GM11168 (cell line): Measurements from ENCODE around the gene OSBPL1A.

Experiments
- in situ Hi-C: fragments of 300-500 bp; cut with MboI; formaldehyde crosslinking; loops from one replicate; pipeline ENCODE4 v1.12.0; 2022; ENCODE audit warnings: low sequenced_read_pairs; ENCODE audit not compliant: unreplicated experiment

The OSBPL1A gene

GRCh38 chr18:24270937-24271380, 126.7 kb downstream of the OSBPL1A start:
- in situ Hi-C loops, result no loop called here

- in situ Hi-C loops, result no loop called here
These were observed 127.2 kb downstream of the OSBPL1A start for GRCh38 chr18:24270358-24270936.

DNA sequence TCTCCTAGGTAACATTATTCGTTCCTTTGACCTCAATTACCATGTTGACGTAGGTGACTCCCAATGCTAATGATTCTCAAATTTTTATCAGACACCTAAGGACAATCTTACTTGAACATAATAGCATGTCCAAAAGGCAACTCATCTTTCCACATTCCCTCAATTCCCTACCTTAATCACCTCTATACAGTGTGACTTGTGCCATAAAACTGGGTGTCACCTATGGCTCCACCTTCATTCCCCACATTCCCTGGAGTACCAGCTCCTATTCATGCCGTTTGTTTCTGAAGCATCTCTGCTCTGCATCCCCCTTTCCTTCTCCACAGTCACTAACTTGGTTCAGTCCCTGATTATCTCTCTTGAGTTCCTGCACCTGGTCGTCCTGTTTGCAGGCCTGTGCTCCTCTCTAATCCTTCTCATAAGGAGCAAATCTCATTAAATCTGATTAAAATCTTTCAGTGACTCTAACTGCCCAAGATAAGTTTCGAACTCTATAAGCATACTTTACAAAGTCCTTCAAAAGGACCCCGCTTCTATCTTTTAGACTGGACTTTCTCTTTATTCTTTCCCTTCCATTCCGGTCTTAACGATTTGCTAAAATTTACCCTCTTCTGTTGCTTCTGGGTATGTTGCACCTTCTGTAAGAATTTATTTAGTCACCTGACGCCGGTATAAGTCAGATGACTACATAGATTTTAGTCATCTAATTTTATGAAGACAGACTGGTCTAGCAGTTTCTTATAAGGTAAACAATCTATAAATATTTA, 128.7 kb downstream of the OSBPL1A start:
- in situ Hi-C loops, result no loop called here

DNA sequence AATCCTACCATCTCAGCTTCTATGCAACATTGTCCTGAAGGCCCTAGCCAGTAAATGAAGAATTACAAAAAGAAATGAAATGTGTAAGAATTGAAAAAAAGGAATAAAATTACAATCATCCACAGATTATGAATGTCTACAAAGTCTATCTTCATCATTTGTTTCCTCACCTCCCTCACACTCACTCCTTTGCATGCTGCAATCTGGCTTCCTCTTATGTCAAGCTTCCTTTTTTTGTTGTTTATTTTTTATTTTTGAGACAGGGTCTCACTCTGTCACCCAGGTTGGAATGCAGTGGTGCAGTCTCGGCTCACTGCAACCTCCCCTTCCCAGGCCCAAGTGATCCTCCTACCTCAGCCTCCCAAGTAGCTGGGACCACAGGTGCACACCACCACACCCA, 129.7 kb downstream of the OSBPL1A start:
- in situ Hi-C loops, result no loop called here

- in situ Hi-C loops, result no loop called here
These were observed 131.5 kb downstream of the OSBPL1A start for GRCh38 chr18:24266131-24266530.

GRCh38 chr18:24265502-24266064, 132.0 kb downstream of the OSBPL1A start:
- in situ Hi-C loops, result no loop called here

- in situ Hi-C loops, result no loop called here
These were observed 134.6 kb downstream of the OSBPL1A start for GRCh38 chr18:24263050-24263449.

DNA sequence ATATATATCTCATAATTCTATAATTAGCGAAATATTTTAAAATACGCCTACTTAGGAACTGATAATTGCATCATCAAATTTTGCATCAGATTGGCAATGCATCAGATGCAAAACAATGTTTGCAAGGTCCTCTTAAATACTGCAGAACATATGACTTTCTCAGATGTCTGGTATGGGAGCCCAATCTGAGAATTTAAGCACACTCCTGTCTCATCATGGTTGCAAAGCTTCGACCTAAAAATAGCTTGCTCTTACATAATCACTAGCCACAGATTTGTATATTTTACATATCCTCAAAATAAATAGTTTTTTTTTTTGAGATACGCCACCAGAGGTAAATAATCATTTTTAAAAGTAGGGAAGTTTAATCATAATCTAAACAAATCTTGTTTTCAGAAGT, 135.5 kb downstream of the OSBPL1A start:
- in situ Hi-C loops, result no loop called here

DNA sequence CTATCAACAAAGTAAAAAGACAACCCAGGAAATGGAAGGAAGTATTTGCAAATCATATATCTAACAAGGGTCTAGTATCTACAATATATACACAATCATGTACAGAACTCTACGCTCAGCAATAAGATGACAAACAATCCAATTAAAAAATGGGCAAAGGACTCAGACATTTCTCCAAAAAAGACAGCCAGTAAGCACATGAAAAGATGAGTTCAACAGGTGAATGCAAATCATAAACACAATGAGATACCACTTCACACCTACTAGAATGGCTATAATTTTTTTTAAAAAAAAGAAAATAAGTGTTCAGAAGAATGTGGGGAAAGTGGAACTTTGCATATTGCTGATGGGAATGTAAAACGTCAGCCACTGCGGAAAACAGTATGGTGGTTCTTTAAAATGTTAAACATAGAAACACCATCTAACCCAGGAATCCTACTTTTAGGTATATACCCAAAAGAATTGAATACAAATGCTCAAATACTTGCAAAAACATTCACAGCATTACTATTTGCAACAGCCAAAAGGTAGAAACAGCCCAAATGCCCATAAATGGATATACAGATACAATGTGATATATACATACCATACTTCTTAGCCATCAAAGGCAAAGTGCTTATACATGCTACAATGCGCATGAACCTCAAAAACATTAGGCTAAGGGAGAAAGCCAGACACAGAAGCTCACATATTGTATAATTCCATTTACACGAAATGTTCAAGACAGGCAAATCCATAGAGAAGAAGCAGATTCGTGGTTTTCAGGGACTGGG, 137.6 kb downstream of the OSBPL1A start:
- in situ Hi-C loops, result no loop called here

DNA sequence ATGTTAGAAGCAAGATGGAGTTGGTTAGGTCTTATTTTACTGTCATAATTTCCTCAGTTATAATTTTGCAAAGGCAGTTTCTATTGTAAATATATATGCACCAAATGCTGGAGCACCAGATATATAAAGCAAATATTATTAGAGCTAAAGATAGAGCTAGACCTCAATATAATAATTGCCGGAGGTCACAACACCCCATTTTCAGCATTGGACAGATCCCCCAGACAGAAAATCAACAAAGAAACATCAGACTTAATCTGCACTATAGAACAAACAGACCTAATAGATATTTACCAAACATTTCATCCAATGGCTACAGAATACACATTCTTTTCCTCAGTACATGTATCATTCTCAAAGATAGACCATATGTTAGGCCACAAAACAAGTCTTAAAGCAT, 143.6 kb downstream of the OSBPL1A start:
- in situ Hi-C loops, result no loop called here

- in situ Hi-C loops, result no loop called here
These were observed 147.9 kb downstream of the OSBPL1A start for GRCh38 chr18:24249716-24250115.

- in situ Hi-C loops, result no loop called here
These were observed 149.3 kb downstream of the OSBPL1A start for GRCh38 chr18:24248359-24248758.

DNA sequence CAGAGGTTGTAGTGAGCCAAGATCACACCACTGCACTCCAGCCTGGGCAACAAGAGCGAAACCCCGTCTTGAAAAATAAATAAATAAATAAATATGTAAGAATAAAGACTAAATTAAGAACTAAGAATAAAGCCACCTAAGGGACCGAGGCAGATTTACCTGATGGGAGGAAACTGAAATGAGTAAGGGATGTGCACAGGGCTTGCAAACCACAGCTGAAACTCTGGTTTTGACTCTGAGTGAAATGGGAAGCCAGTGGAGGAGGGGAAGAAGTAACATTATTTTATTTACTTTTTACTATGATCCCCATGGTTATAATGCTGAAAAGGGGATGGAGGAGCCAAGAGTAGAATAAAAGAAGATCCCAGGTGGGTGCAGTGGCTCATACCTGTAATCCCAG, 151.5 kb downstream of the OSBPL1A start:
- in situ Hi-C loops, result no loop called here

GRCh38 chr18:24244698-24245097, 152.9 kb downstream of the OSBPL1A start:
- in situ Hi-C loops, result no loop called here

DNA sequence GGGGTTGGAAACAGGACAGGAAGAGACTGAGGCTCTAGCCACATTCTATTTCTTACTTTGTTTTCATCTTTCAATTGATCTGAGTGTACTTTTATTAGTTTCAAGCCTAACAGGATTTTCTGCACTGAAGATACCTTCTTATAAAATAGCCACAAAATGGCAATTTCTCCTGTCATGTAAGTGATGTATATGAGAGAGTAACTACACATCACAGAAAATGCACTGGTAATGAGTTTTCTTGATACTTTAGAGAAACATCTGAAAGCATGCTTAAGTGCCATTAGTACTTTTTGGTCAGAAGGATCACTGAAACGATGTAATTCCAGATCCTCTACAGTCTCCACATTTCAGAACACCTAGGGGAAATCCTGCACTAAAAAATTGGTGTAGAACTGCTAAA, 153.9 kb downstream of the OSBPL1A start:
- in situ Hi-C loops, result no loop called here

DNA sequence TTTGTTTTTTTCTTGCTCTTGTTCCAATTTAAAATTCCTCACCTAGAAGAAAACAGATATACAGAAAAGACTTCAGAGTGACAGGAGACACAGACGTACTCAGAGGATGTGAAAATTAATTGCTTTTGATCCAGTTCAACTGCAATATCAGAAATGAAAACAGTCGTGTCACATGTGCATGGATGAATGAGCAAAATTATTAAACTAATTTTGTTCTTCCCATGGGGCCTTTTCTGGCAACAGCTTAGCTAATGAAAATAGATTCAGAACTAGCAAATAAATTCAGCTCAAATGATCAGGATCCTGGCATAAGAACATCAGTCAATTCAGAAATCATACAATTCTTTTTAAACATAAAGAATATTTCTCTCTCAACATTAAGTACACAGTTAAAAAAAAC, 158.3 kb downstream of the OSBPL1A start:
- in situ Hi-C loops, result no loop called here

- in situ Hi-C loops, result no loop called here
These were observed 159.2 kb downstream of the OSBPL1A start for GRCh38 chr18:24238387-24238786.

DNA sequence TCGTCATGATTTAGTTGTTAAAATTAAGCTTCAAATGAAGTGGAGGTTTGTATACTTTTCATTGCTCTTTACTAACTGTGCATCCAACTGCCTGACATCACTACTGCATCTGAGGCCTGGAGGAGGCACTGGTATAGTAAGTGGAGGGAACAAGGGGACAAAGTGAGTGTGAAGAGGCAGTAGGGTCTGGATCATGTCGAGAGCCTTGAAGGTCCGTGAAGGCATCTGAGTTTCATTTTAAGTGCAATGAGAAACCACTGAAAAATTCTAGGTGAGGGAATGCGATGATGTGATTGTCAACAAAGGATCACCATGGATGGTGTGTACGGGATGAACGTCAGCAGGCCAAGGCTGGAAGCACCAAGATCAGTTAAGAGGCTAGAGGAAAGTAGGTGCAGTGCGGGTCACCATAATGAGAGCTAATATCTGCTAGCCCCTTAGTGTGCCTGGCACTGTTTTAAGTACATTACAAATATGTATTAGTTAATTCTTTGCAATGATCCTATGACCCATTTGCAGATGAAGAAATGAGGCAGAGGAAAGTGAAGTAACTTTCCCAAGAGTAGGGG, 162.7 kb downstream of the OSBPL1A start:
- in situ Hi-C loops, result no loop called here

- in situ Hi-C loops, result no loop called here
These were observed 163.3 kb downstream of the OSBPL1A start for GRCh38 chr18:24234330-24234729.

- in situ Hi-C loops, result no loop called here
These were observed 164.8 kb downstream of the OSBPL1A start for GRCh38 chr18:24232800-24233199.
